C4-2B (cell line): ENCODE results near the gene AIMP2.

ENCODE experiments used
- H3K27ac ChIP-seq: fragments of 450-650 bp; 2 replicates; pipeline ENCODE4 v1.5.1; 2017
- CTCF ChIP-seq: fragments of 450-650 bp; conservative IDR thresholded peaks from 2 replicates; pipeline ENCODE4 v1.5.1; 2017; ENCODE audit warnings: mild to moderate bottlenecking
- ZFX ChIP-seq: fragments of 450-650 bp; IDR thresholded peaks from 2 replicates; pipeline ENCODE4 v1.6.1; 2017

AIMP2 gene

GRCh38 chr7:6023974-6024435 lies 14.9 kb downstream of the AIMP2 start:
- TF ChIP-seq CTCF (no peak), ZFX (no peak)
- H3K27ac ChIP-seq: no peak overlapping the region

DNA sequence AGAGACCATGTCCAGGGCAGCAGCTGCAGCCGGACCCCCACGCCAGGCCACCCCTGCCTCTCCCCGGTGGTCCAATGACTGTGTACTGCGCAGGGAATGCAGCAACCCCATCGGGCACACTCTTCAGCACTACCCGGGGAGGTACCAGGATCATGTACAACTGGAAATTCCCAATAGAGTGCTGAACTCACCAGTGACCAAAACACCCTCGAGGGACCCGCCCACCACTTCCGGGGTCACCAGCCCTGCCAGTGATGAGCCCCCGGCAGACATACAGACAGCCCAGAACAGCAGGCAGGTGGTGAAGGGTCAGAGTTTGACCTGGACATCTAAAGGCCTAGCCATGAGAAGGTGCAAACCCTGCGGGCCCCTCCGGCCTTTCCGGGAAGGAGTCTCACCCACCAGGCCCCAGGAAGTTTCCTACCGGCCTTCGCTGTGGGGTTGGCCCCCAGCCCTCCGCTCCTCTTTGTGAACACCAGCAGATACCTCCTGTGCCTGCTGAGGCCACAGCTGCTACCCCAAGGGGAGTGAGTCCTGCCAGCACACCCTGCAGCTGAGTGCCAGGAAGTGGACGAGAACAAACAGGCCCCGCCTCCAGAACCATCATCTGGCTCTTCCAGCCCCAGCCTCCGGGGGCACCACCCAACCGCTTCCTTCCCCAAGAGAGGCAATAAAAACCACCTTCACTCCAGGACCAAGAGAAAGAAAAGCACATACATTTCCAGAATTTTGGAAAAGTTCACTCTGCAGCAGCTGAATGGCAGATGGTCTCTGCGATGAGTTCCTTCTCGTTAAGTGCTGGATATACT lies 17.1 kb downstream of the AIMP2 start:
- TF ChIP-seq ZFX: no peak
- TF ChIP-seq CTCF: no peak
- no peak overlapping the region; the same call in 1 of the 2 replicates for H3K27ac ChIP-seq

GRCh38 chr7:6026820-6027311 lies 17.8 kb downstream of the AIMP2 start:
- no peak for TF ChIP-seq ZFX
- no peak; the same call in 1 of the 2 replicates for TF ChIP-seq CTCF
- no peak overlapping the region; the same call in 1 of the 2 replicates for H3K27ac ChIP-seq

DNA sequence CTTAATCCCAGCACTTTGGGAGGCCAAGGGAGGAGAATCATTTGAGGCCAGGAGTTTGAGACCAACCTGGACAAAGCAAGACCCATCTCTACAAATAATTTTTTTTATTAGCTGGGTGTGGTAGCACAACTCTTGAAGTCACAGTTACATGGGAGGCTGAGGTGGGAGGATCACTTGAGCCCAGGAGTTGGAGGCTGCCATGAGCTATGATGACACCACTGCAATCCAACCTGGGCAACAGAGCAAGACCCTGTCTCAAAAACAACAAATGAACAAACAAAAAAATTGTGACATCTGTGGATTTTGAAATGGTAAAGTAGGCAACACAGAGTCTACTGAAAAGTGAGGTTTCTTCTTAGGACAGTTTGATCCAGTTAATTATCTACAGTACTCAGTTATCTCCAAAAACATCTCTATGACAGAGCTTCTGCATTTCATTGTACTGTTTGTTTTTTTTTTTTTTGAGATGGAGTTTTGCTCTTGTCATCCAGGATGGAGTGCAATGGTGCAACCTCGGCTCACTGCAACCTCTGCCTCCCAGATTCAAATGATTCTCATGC lies 18.8 kb downstream of the AIMP2 start:
- H3K27ac ChIP-seq: peak overlapping the region; percentile 63

GRCh38 chr7:6028563-6028962 lies 19.5 kb downstream of the AIMP2 start:
- TF ChIP-seq CTCF (no peak), ZFX (no peak)
- H3K27ac ChIP-seq: peak overlapping the region; percentile 63

More for the DNA sequence above, 18.8 kb downstream of the AIMP2 start:
- TF ChIP-seq CTCF (no peak), ZFX (no peak)

GRCh38 chr7:6030988-6031387 lies 21.9 kb downstream of the AIMP2 start, which contains the start of gene ANKRD61:
ANKRD61 (plus strand) TSS chr7:6031376; CDS start chr7:6031376, 0 bp downstream.
- TF ChIP-seq CTCF: no peak
- no peak for TF ChIP-seq ZFX
- no peak within 1 kb of the TSS for H3K27ac ChIP-seq

- no peak overlapping the region for H3K27ac ChIP-seq
- TF ChIP-seq CTCF (no peak), ZFX (no peak)
Measured at GRCh38 chr7:6031567-6031966, 22.5 kb downstream of the AIMP2 start.
